HepG2 (cell line): Measurements from ENCODE around the gene FUT6. TPM values are rescaled to one million over a fixed set of nuclear protein-coding genes. Genes with fewer than 3 reads are reported as not detected.

ENCODE experiments used
- AGO2 ChIP-seq: fragments of 200-400 bp; formaldehyde crosslinking; optimal IDR thresholded peaks from 2 replicates; pipeline ENCODE3; 2017; ENCODE audit warnings: mild to moderate bottlenecking, low read depth, low read length, moderate library complexity
- ARNT ChIP-seq: fragments of 450-650 bp; IDR thresholded peaks from 2 replicates; pipeline ENCODE4 v1.6.1; 2017
- DPF2 ChIP-seq: sonication (generic); formaldehyde crosslinking; IDR thresholded peaks from 2 replicates; pipeline ENCODE4 v1.4.0; 2020; ENCODE audit warnings: mild to moderate bottlenecking, low read depth, missing genetic modification reagents, borderline replicate concordance
- FOXP1 ChIP-seq, 2 experiments: fragments of 450-650 bp in 1 of 2; IDR thresholded peaks; 2 replicates each; pipeline ENCODE4 v1.6.1; 2017 to 2018; ENCODE audit warnings: antibody characterized with exemption in 1 of 2
- HMG20B ChIP-seq: conservative IDR thresholded peaks from 2 replicates; pipeline ENCODE4 v1.6.1; 2016; ENCODE audit warnings: missing genetic modification reagents, missing compliant biosample characterization
- HNF4A ChIP-seq: sonication (generic); formaldehyde crosslinking; IDR thresholded peaks from 2 replicates; pipeline ENCODE4 v1.4.0; 2020; ENCODE audit warnings: missing genetic modification reagents
- HNF4G ChIP-seq, 2 experiments: sonication (generic) in 1 of 2; formaldehyde crosslinking in 1 of 2; IDR thresholded peaks; 2 replicates each; pipeline versions ENCODE4 v1.4.0 to v1.6.1; 2011 to 2020; ENCODE audit warnings: borderline replicate concordance in 2 of 2, low read depth in 2 of 2, mild to moderate bottlenecking in 2 of 2, low read length in 1 of 2, missing genetic modification reagents in 1 of 2, moderate library complexity in 1 of 2
- KDM2A ChIP-seq: sonication (generic); formaldehyde crosslinking; IDR thresholded peaks from 2 replicates; pipeline ENCODE4 v1.4.0; 2020; ENCODE audit warnings: low read depth, missing genetic modification reagents, borderline replicate concordance
- SRSF1 ChIP-seq: fragments of 200-400 bp; formaldehyde crosslinking; optimal IDR thresholded peaks from 2 replicates; pipeline ENCODE3; 2017; ENCODE audit warnings: mild to moderate bottlenecking, low read depth, low read length, moderate library complexity
- TBX2 ChIP-seq: sonication (generic); formaldehyde crosslinking; IDR thresholded peaks from 2 replicates; pipeline ENCODE4 v1.5.0; 2020; ENCODE audit warnings: missing genetic modification reagents, mild to moderate bottlenecking, borderline replicate concordance
- TEAD3 ChIP-seq: optimal IDR thresholded peaks from 2 replicates; pipeline ENCODE3; 2016; ENCODE audit warnings: borderline replicate concordance
- ZNF350 ChIP-seq: sonication (generic); formaldehyde crosslinking; IDR thresholded peaks from 2 replicates; pipeline ENCODE4 v1.4.0; 2020; ENCODE audit warnings: mild to moderate bottlenecking, low read depth, missing genetic modification reagents, borderline replicate concordance
- ZNF777 ChIP-seq: sonication (generic); formaldehyde crosslinking; IDR thresholded peaks from 2 replicates; pipeline ENCODE4 v1.4.0; 2020; ENCODE audit warnings: missing genetic modification reagents
- ZNF891 ChIP-seq: sonication (generic); formaldehyde crosslinking; IDR thresholded peaks from 2 replicates; pipeline ENCODE4 v1.5.0; 2020; ENCODE audit warnings: mild to moderate bottlenecking, missing genetic modification reagents
- ZSCAN21 ChIP-seq: sonication (generic); formaldehyde crosslinking; IDR thresholded peaks from 2 replicates; pipeline ENCODE4 v1.8.0; 2022; ENCODE audit warnings: mild to moderate bottlenecking, missing genetic modification reagents, moderate library complexity, borderline replicate concordance
- polyA plus RNA-seq, 8 experiments: library from polyadenylated mRNA; depleted of rRNA in 3 of 8; stranded (reverse) in 7 of 8; unstranded in 1 of 8; fragments of >200 nt; fragmentation: Illumina TruSeq in 4 of 8; extraction: Trizol in 4 of 8; gene quantifications; 2 replicates each; pipeline versions ENCODE4 v1.2.1 to v1.2.3, GENCODE V29; 2011 to 2016; ENCODE audit warnings: low read depth in 4 of 8, missing spikeins in 1 of 8, mixed read lengths in 1 of 8; ENCODE audit not compliant: insufficient read depth in 1 of 8
- total RNA-seq, 5 experiments: library from RNA; depleted of rRNA; stranded (reverse); fragments of >200 nt; fragmentation: Illumina TruSeq; extraction: Trizol; gene quantifications; 2 replicates each; pipeline ENCODE4 v1.2.3, GENCODE V29; 2016; ENCODE audit warnings: low read depth in 1 of 5
- TF ChIP-seq, protein P1 (sequence below): sonication (generic); formaldehyde crosslinking; IDR thresholded peaks from 2 replicates; pipeline ENCODE4 v1.5.1; 2020; ENCODE audit warnings: mild to moderate bottlenecking, missing genetic modification reagents, moderate library complexity
- TF ChIP-seq, protein P2 (sequence below): sonication (generic); formaldehyde crosslinking; IDR thresholded peaks from 2 replicates; pipeline ENCODE4 v1.8.0; 2022; ENCODE audit warnings: low read depth, missing genetic modification reagents
- TF ChIP-seq, protein P3 (sequence below): sonication (generic); formaldehyde crosslinking; IDR thresholded peaks from 2 replicates; pipeline ENCODE4 v1.4.0; 2020; ENCODE audit warnings: mild to moderate bottlenecking, missing genetic modification reagents
- TF ChIP-seq, protein P4 (sequence below): sonication (generic); formaldehyde crosslinking; IDR thresholded peaks from 2 replicates; pipeline ENCODE4 v1.8.1; 2023; ENCODE audit warnings: mild to moderate bottlenecking, inconsistent platforms, moderate library complexity, missing genetic modification reagents, borderline replicate concordance

The FUT6 gene
- total and polyA plus RNA-seq, 2 of the 13 experiments (the other 11 are each of a cell fraction or from before 2014, with no cell fraction given) = 8.2 to 27.7 TPM

DNA sequence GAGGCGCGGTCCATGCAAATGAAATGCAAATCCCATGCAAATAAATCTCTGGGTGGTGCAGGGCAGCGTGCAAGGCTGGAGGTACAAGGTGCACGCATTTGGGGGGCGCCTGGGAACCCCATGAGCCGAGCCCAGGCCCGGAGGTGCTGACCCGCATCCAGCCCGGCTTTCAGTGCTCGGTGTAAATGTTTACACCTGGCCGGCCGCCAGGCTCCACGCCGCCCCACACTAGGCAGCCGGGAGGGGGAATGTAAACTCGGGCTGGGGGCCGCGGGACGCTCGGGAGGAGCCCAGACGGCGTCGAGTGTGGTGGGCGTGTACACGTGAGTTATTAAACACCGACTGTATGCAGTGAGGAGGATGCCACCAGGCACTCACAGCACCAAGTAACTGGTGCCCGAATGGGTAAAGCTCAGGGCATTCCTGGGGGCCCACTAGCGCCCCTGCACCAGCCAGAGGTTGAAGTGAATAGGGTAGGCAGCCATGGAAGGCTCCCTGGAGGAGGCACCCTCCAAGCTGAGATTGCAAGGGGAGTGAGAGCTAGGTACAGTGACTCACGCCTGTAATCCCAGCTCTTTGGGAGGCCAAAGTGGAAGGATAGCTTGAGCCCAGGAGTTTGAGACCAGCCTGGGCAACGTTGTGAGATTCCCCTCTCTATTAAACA, 17.2 kb downstream of the FUT6 start (continued):
- TF ChIP-seq, protein P1, sequence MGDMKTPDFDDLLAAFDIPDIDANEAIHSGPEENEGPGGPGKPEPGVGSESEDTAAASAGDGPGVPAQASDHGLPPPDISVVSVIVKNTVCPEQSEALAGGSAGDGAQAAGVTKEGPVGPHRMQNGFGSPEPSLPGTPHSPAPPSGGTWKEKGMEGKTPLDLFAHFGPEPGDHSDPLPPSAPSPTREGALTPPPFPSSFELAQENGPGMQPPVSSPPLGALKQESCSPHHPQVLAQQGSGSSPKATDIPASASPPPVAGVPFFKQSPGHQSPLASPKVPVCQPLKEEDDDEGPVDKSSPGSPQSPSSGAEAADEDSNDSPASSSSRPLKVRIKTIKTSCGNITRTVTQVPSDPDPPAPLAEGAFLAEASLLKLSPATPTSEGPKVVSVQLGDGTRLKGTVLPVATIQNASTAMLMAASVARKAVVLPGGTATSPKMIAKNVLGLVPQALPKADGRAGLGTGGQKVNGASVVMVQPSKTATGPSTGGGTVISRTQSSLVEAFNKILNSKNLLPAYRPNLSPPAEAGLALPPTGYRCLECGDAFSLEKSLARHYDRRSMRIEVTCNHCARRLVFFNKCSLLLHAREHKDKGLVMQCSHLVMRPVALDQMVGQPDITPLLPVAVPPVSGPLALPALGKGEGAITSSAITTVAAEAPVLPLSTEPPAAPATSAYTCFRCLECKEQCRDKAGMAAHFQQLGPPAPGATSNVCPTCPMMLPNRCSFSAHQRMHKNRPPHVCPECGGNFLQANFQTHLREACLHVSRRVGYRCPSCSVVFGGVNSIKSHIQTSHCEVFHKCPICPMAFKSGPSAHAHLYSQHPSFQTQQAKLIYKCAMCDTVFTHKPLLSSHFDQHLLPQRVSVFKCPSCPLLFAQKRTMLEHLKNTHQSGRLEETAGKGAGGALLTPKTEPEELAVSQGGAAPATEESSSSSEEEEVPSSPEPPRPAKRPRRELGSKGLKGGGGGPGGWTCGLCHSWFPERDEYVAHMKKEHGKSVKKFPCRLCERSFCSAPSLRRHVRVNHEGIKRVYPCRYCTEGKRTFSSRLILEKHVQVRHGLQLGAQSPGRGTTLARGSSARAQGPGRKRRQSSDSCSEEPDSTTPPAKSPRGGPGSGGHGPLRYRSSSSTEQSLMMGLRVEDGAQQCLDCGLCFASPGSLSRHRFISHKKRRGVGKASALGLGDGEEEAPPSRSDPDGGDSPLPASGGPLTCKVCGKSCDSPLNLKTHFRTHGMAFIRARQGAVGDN (CRISPR knock-in tag) = peak; percentile 71
- peak; percentile 17; the same call in 1 of the 2 replicates for TF ChIP-seq HNF4A (CRISPR knock-in tag)
- TF ChIP-seq TBX2 (CRISPR knock-in tag) = peak; percentile 58; the same call in 1 of the 2 replicates
- no peak for TF ChIP-seq HMG20B (CRISPR knock-in tag)
- TF ChIP-seq ARNT = no peak
- TF ChIP-seq HNF4G (IDR thresholded peaks at IDR 0.05; ENCODE audit: borderline replicate concordance, low read depth, low read length) = no peak
- no peak for TF ChIP-seq HNF4G (CRISPR knock-in tag; IDR thresholded peaks at IDR 0.05; ENCODE audit: borderline replicate concordance, low read depth)
- TF ChIP-seq SRSF1 = peak; percentile 37
- TF ChIP-seq ZNF777 (CRISPR knock-in tag) = peak; percentile 79
- TF ChIP-seq DPF2 = 0 out of 2 replicates have a peak, but pooled peaks have one; percentile 35
- TF ChIP-seq KDM2A (CRISPR knock-in tag) = peak; percentile 66
- TF ChIP-seq, protein P2, sequence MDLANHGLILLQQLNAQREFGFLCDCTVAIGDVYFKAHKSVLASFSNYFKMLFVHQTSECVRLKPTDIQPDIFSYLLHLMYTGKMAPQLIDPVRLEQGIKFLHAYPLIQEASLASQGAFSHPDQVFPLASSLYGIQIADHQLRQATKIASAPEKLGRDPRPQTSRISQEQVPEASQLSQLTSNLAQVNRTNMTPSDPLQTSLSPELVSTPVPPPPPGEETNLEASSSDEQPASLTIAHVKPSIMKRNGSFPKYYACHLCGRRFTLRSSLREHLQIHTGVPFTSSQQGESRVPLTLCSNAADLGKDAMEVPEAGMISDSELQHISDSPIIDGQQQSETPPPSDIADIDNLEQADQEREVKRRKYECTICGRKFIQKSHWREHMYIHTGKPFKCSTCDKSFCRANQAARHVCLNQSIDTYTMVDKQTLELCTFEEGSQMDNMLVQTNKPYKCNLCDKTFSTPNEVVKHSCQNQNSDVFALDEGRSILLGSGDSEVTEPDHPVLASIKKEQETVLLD (CRISPR knock-in tag) = no peak
- peak; percentile 57 for TF ChIP-seq TEAD3
- 0 out of 2 replicates have a peak, but pooled peaks have one; percentile 54 for TF ChIP-seq ZNF350 (CRISPR knock-in tag)
- no peak for TF ChIP-seq FOXP1 (IDR thresholded peaks at IDR 0.05)
- TF ChIP-seq FOXP1 (CRISPR knock-in tag; IDR thresholded peaks at IDR 0.05) = no peak
- no peak for TF ChIP-seq ZSCAN21 (CRISPR knock-in tag)
- TF ChIP-seq ZNF891 (CRISPR knock-in tag) = 0 out of 2 replicates have a peak, but pooled peaks have one; percentile 19
- TF ChIP-seq, protein P3, sequence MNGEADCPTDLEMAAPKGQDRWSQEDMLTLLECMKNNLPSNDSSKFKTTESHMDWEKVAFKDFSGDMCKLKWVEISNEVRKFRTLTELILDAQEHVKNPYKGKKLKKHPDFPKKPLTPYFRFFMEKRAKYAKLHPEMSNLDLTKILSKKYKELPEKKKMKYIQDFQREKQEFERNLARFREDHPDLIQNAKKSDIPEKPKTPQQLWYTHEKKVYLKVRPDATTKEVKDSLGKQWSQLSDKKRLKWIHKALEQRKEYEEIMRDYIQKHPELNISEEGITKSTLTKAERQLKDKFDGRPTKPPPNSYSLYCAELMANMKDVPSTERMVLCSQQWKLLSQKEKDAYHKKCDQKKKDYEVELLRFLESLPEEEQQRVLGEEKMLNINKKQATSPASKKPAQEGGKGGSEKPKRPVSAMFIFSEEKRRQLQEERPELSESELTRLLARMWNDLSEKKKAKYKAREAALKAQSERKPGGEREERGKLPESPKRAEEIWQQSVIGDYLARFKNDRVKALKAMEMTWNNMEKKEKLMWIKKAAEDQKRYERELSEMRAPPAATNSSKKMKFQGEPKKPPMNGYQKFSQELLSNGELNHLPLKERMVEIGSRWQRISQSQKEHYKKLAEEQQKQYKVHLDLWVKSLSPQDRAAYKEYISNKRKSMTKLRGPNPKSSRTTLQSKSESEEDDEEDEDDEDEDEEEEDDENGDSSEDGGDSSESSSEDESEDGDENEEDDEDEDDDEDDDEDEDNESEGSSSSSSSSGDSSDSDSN (CRISPR knock-in tag) = peak; percentile 32; the same call in 1 of the 2 replicates
- TF ChIP-seq, protein P4, sequence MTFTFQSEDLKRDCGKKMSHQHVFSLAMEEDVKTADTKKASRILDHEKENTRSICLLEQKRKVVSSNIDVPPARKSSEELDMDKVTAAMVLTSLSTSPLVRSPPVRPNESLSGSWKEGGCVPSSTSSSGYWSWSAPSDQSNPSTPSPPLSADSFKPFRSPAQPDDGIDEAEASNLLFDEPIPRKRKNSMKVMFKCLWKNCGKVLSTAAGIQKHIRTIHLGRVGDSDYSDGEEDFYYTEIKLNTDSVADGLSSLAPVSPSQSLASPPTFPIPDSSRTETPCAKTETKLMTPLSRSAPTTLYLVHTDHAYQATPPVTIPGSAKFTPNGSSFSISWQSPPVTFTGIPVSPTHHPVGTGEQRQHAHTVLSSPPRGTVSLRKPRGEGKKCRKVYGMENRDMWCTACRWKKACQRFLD (CRISPR knock-in tag) = no peak
- TF ChIP-seq AGO2 = peak; percentile 78
